Superior temporal gyrus (tissue), 1 donor: Measurements from ENCODE around the gene KLK15.

Experiments
- DNase-seq: peaks from one replicate; pipeline ENCODE4 v3.0.0-alpha.2; 2016; ENCODE audit errors: extremely low spot score

The KLK15 gene

DNA sequence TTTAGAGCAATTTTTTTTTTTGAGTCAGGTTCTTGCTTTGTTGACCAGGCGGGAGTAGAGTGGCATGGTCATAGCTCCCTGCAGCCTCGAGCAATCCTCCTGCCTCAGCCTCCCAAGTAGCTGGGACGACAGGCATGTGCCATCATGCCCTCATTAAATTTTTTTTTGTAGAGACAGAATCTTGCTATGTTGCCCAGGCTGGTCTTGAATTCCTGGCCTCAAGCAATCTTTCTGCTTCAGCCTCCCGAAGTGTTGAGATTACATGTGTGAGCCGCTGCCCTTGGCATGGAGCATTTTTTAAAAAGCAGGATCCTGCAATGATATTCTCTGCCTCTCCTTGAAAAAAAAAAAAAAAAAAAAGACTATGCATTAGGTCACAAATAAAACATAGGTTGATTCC, 57.2 kb downstream of the KLK15 start:
- DNase-seq, result no peak
